Fibroblast of villous mesenchyme (primary cell): ENCODE results near the gene KRT36. TPM values are rescaled to one million over a fixed set of nuclear protein-coding genes. Genes with fewer than 3 reads are reported as not detected.

ENCODE experiments used
- DNase-seq: peaks from one replicate; pipeline ENCODE4 v3.0.0-alpha.2; 2010; ENCODE audit warnings: low read depth
- H3K4me3 ChIP-seq: 2 replicates; pipeline ENCODE4 v1.5.1; 2011; ENCODE audit warnings: low read depth, mild to moderate bottlenecking, low read length
- total RNA-seq: library from RNA; depleted of rRNA; stranded (reverse); fragments of >200 nt; gene quantifications from 2 replicates; pipeline ENCODE4 v1.2.3, GENCODE V29; 2012
- TF ChIP-seq, protein P1 (sequence below): IDR thresholded peaks from 2 replicates; pipeline ENCODE4 v1.5.1; 2012; ENCODE audit warnings: low read depth, mild to moderate bottlenecking, low read length; ENCODE audit not compliant: insufficient read depth

The KRT36 gene
- total RNA-seq = under 0.01 TPM in 2 replicates

DNA sequence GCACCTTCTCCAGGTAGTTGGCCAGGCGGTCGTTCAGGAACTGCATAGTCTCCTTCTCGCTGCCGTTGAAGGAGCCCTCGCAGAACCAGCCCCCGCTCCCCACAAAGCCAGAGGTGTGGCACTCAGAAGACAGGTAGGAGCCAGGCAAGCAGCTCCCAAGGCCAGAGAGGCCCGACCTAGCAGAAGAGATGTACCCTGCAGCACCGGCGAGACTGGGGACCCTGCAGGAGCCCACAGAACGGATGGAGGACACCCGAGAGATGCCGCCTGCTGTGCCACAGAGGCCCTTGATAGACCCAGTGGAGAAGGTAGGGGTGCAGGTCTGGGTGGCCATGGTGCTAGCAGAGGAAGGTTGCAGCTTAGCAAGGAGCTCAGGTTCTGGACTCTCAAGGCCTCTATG, at the start of gene KRT36:
Gene KRT36 (minus strand): TSS at position 380 of the 400 bp plus-strand sequence. CDS start 46 bp downstream, at position 334.
- no peak for DNase-seq
- TF ChIP-seq, protein P1, sequence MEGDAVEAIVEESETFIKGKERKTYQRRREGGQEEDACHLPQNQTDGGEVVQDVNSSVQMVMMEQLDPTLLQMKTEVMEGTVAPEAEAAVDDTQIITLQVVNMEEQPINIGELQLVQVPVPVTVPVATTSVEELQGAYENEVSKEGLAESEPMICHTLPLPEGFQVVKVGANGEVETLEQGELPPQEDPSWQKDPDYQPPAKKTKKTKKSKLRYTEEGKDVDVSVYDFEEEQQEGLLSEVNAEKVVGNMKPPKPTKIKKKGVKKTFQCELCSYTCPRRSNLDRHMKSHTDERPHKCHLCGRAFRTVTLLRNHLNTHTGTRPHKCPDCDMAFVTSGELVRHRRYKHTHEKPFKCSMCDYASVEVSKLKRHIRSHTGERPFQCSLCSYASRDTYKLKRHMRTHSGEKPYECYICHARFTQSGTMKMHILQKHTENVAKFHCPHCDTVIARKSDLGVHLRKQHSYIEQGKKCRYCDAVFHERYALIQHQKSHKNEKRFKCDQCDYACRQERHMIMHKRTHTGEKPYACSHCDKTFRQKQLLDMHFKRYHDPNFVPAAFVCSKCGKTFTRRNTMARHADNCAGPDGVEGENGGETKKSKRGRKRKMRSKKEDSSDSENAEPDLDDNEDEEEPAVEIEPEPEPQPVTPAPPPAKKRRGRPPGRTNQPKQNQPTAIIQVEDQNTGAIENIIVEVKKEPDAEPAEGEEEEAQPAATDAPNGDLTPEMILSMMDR = no peak
- H3K4me3 ChIP-seq = no peak within 1 kb of the TSS

DNA sequence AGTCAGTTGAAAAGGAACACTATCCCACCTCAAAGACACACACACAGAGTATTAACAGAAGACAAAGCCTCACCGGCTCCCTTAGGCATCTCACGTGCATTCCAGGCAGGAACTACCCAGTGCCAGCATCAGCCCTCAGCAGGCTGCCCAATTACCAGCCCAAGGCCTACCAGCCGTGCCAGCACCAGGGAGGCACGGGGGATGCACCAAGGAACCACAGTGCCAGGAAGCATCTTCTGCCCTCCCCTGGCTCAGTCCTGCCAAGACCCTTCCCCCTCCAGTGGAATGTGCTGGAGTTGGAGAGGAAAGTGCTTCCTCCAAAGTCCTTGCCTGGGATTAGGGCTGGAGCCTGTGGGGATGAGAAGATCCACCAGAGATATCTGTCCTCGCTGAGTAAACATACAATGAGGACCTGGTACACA, 49.4 kb upstream of the KRT36 start:
- no peak overlapping the region for H3K4me3 ChIP-seq
- TF ChIP-seq, protein P1 = no peak
- peak; percentile 12 for DNase-seq

DNA sequence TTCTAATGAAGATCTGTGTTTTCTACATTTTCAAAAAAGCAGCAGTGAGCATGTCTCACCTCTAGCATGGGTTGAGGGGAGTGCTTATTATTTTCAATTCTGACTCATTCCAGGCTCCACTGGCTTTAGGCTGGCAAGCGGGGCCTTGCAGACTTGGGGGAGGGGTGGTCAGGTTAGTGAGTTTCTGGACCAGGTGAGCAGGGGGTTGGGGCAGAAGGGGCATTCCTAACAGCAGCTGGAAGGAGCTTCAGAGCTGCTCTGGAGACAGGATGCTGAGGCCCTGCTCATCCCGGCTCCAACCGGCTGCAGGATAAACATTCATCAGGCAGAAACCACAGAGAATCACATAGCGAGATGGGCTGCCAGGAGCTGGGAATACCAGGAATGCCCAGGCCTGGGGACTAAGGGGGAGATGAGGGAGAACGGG, 48.9 kb upstream of the KRT36 start:
- TF ChIP-seq, protein P1 = no peak
- peak; percentile 32 for DNase-seq
- no peak overlapping the region for H3K4me3 ChIP-seq

DNA sequence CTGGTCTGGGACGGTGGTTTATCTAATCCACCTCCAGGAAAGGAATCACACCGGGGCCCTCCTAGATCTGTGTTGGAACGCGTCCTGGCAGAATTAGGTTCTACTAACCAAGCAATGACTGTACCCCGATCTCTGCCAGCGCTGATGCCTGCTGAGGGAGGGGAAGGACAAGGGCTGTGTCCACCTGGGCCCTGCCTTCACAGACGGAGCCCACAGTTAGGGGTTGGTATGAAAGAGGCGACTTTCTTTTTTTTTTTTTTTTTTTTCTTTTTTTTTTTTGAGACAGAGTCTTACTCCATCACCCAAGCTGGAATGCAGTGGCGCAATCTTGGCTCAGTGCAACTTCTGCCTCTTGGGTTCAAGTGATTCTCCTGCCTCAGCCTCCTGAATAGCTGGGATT, 48.3 kb upstream of the KRT36 start:
- H3K4me3 ChIP-seq = no peak overlapping the region
- TF ChIP-seq, protein P1 = no peak
- peak; percentile 41 for DNase-seq

DNA sequence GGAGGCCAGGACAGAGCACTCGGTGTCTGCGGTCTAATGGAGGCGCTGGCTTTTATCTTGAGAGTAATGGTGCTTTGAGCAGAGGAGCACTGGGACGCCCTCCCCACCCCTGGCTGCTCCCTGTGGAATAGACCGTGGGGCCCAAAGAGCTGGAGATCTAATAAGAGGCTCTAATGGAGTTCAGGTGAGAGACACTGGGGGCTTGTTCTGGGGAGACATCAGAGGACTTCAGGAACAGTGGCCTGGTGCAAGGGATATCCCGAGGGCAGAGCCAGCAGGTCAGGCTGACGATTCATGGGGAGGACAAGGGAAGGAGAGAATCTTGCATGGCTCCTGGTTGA, 47.9 kb upstream of the KRT36 start:
- TF ChIP-seq, protein P1 = no peak
- no peak overlapping the region for H3K4me3 ChIP-seq
- DNase-seq = no peak

DNA sequence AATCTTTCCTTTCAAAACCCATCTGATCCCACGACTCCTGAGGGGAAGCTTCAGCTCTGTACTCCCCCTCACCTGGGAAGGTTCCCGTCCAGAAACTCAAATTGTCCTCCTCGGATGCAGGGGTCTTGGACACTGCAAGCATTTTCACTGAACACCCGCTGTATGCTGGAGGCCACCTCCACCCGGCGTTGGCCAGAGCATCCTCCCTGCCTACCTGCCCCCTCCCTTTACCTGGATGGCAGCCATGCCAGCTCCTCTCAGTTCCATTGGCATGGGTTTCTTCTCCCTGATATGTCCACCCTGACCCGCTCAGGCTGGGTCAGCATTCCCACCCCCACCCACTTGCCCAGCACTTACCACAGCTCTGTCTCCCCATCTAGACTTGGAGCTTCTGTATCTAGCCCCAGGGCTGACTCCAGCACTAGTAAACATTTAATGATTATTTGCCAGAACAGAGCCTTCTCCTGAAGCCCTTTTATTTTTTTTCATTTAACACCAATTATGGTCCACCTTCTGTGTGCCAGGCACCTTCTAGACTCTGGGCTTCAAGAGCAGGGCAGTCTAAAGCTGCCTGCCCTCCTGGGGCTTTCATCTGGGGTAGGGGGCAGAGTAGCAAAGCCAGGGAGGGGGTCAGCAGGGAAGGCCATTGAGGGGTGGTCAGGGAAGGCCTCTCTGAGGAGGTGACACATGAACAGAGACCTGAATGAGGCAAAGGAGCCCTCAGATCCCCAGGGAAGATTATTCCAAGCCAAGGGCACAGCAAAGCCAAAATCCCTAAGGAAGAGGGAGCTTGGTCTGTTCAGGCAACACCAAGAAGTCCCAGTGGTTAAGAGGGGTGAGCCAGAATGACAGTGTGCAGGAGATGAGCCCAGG, 47.3 kb upstream of the KRT36 start:
- H3K4me3 ChIP-seq = no peak overlapping the region
- DNase-seq = no peak
- TF ChIP-seq, protein P1 = no peak
